Muscle of leg (tissue), 11 donors: ENCODE measurements around the gene CCT7. TPM values are rescaled to one million over a fixed set of nuclear protein-coding genes. Genes with fewer than 3 reads are reported as not detected.

Experiments used
- DNase-seq: peaks from one replicate; pipeline ENCODE4 v3.0.0; 2013
- H3K27ac ChIP-seq: one replicate; pipeline ENCODE4 v1.5.1; 2013; ENCODE audit warnings: mild to moderate bottlenecking, low read length, control low read depth
- H3K27me3 ChIP-seq: one replicate; pipeline ENCODE4 v1.6.1; 2013; ENCODE audit warnings: low read length; ENCODE audit not compliant: control insufficient read depth, insufficient read depth
- H3K36me3 ChIP-seq: one replicate; pipeline ENCODE4 v1.6.1; 2013; ENCODE audit warnings: low read length; ENCODE audit not compliant: control insufficient read depth, insufficient read depth
- H3K4me1 ChIP-seq: one replicate; pipeline ENCODE4 v1.6.1; 2013; ENCODE audit warnings: low read length; ENCODE audit not compliant: control insufficient read depth, insufficient read depth
- H3K4me3 ChIP-seq: one replicate; pipeline ENCODE4 v1.5.1; 2013; ENCODE audit warnings: low read length, control low read depth
- H3K9me3 ChIP-seq: replicated peaks from 2 replicates; pipeline ENCODE4 v1.6.1; 2013; ENCODE audit warnings: low read depth, low read length; ENCODE audit not compliant: control insufficient read depth
- WGBS: methylation state at CpG from one replicate; pipeline ENCODE4 v1.1.5; 2013; ENCODE audit warnings: missing lambda C conversion rate; ENCODE audit not compliant: insufficient coverage; 5-methylcytosine and 5-hydroxymethylcytosine counted together
- polyA plus RNA-seq, 8 donors: library from polyadenylated mRNA; unstranded; fragments of 120-200 nt; gene quantifications; one replicate each; pipeline versions ENCODE4 v1.2.1 to v1.2.3, GENCODE V29; 2013; ENCODE audit warnings: inconsistent platforms in 1 of 8, low replicate concordance in 1 of 8; ENCODE audit not compliant: insufficient read length in 8 of 8, insufficient read depth in 1 of 8
- total RNA-seq: library from RNA; stranded (reverse); fragments of 120-200 nt; gene quantifications from one replicate; pipeline ENCODE4 v1.2.4, GENCODE V29; 2013

Gene CCT7
- total and polyA plus RNA-seq, 9 donors, result 166 to 211 (median 194) TPM

GRCh38 chr2:73218298-73218697 is 15.8 kb upstream of the CCT7 start:
- no peak overlapping the region for H3K27ac ChIP-seq
- H3K27me3 ChIP-seq, result no peaks in the 10 kb centered on the region
- H3K36me3 ChIP-seq, result peaks cover 38% of the 10 kb centered on the region
- peaks cover 6% of the 10 kb centered on the region for H3K4me1 ChIP-seq
- no peak for DNase-seq
- H3K9me3 ChIP-seq, result no peaks in the 10 kb centered on the region
- H3K4me3 ChIP-seq, result no peak overlapping the region

- WGBS, result 83% methylated on average over 4 of the region's 4 CpGs
Measured at GRCh38 chr2:73223821-73224220, 10.3 kb upstream of the CCT7 start.

GRCh38 chr2:73225513-73226360 is 8.4 kb upstream of the CCT7 start:
- no peak for DNase-seq
- peaks cover 81% of the 10 kb centered on the region for H3K36me3 ChIP-seq
- no peaks in the 10 kb centered on the region for H3K9me3 ChIP-seq
- H3K4me3 ChIP-seq, result no peak overlapping the region
- no peaks in the 10 kb centered on the region for H3K4me1 ChIP-seq
- no peak overlapping the region for H3K27ac ChIP-seq
- no peaks in the 10 kb centered on the region for H3K27me3 ChIP-seq
- 77% methylated on average over 5 of the region's 9 CpGs for WGBS

More at GRCh38 chr2:73223821-73224220, 10.3 kb upstream of the CCT7 start:
- H3K27ac ChIP-seq, result no peak overlapping the region
- H3K36me3 ChIP-seq, result peaks cover 85% of the 10 kb centered on the region
- H3K27me3 ChIP-seq, result no peaks in the 10 kb centered on the region
- H3K4me1 ChIP-seq, result no peaks in the 10 kb centered on the region
- no peaks in the 10 kb centered on the region for H3K9me3 ChIP-seq
- no peak overlapping the region for H3K4me3 ChIP-seq
- no peak for DNase-seq

GRCh38 chr2:73227086-73227485 is 7.0 kb upstream of the CCT7 start:
- Histone ChIP-seq H3K27me3 (no peaks in the 10 kb centered on the region), H3K4me3 (no peak overlapping the region), H3K36me3 (peaks cover 69% of the 10 kb centered on the region), H3K4me1 (no peaks in the 10 kb centered on the region), H3K9me3 (no peaks in the 10 kb centered on the region), H3K27ac (no peak overlapping the region)
- 75% methylated on average over 2 of the region's 3 CpGs for WGBS
- no peak for DNase-seq

GRCh38 chr2:73228631-73229030 is 5.5 kb upstream of the CCT7 start:
- peaks cover 5% of the 10 kb centered on the region for H3K4me1 ChIP-seq
- peaks cover 56% of the 10 kb centered on the region for H3K36me3 ChIP-seq
- H3K9me3 ChIP-seq, result no peaks in the 10 kb centered on the region
- WGBS, result 75% methylated on average over 12 of the region's 14 CpGs
- H3K27me3 ChIP-seq, result no peaks in the 10 kb centered on the region
- H3K4me3 ChIP-seq, result no peak overlapping the region
- no peak for DNase-seq
- H3K27ac ChIP-seq, result no peak overlapping the region

DNA sequence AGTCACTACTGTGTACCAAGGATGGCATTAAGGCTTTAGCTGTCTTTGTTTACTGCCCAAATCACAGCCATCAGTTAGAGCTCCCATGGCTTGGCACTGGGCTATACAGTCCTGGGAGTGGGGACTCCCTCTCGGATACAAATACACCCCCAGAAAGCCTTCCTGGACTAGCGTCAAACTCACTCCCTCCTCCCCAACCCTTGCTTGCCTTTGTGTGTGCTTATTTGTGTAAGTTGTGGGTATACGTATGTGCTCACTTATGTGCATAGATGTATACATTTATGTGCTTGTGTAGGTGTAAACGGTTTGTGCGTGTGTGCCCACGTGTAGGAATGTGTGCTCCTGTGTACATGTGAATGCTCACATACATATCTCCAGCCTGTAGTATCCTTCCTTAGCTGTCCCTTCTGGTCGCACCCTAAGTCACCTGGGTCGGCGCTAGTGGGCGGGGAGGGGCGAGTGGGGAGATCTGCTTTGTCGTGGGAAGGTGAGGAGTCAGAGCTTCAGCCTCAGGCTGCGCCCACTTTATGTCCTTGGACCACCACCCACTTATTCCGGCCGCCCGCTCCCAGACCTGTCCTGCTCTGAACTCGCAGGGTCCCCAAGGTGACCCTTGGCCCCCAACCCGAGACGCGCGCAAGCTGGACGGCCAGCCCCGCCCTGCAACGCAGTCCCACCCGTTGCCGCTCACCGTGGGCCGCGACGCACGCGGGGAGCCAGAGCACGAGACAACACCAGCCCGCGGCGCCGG is 1.5 kb upstream of the CCT7 start:
- H3K4me1 ChIP-seq, result peaks cover 17% of the 10 kb centered on the region
- H3K9me3 ChIP-seq, result no peaks in the 10 kb centered on the region
- H3K27me3 ChIP-seq, result no peaks in the 10 kb centered on the region
- peak; percentile 18 for DNase-seq
- peak overlapping the region; percentile 81 for H3K4me3 ChIP-seq
- WGBS, result under 1% methylated on average over 27 of the region's 37 CpGs
- H3K36me3 ChIP-seq, result peaks cover 28% of the 10 kb centered on the region
- H3K27ac ChIP-seq, result peak overlapping the region; percentile 62

- peak; percentile 100 for DNase-seq
- Histone ChIP-seq H3K9me3 (no peaks in the 10 kb centered on the region), H3K4me3 (peak within 1 kb of the TSS; percentile 98), H3K27me3 (no peaks in the 10 kb centered on the region), H3K27ac (peak within 1 kb of the TSS; percentile 96), H3K36me3 (peaks cover 23% of the 10 kb centered on the region), H3K4me1 (peaks cover 17% of the 10 kb centered on the region)
- WGBS, result under 1% methylated on average over 64 of the region's 67 CpGs
Measured at GRCh38 chr2:73233154-73233931, 765 bp upstream of the CCT7 start, which contains the start of gene PRADC1. Gene PRADC1, minus strand, starts transcription at chr2:73233239. Its CDS starts 79 bp downstream, at chr2:73233160.

- no peak overlapping the region for H3K27ac ChIP-seq
- no peaks in the 10 kb centered on the region for H3K9me3 ChIP-seq
- peaks cover 17% of the 10 kb centered on the region for H3K4me1 ChIP-seq
- H3K4me3 ChIP-seq, result peak overlapping the region; percentile 98
- peaks cover 20% of the 10 kb centered on the region for H3K36me3 ChIP-seq
- no peaks in the 10 kb centered on the region for H3K27me3 ChIP-seq
- 77% methylated on average over 5 of the region's 11 CpGs for WGBS
- DNase-seq, result no peak
Measured at GRCh38 chr2:73235315-73236028, 1.4 kb downstream of the CCT7 start.

GRCh38 chr2:73237168-73237567 is 3.1 kb downstream of the CCT7 start:
- Histone ChIP-seq H3K4me1 (peaks cover 17% of the 10 kb centered on the region), H3K27ac (no peak overlapping the region), H3K27me3 (no peaks in the 10 kb centered on the region), H3K9me3 (no peaks in the 10 kb centered on the region), H3K36me3 (peaks cover 30% of the 10 kb centered on the region), H3K4me3 (no peak overlapping the region)
- no CpG with 5 or more reads among the region's 1 CpG for WGBS
- no peak for DNase-seq
